Measurements from ENCODE around the gene BMERB1. TPM values are rescaled to one million over a fixed set of nuclear protein-coding genes. Genes with fewer than 3 reads are reported as not detected.

BMERB1 gene
- total RNA-seq, 2 donors from 2014 or later = 6.3 to 10.4 TPM

DNA sequence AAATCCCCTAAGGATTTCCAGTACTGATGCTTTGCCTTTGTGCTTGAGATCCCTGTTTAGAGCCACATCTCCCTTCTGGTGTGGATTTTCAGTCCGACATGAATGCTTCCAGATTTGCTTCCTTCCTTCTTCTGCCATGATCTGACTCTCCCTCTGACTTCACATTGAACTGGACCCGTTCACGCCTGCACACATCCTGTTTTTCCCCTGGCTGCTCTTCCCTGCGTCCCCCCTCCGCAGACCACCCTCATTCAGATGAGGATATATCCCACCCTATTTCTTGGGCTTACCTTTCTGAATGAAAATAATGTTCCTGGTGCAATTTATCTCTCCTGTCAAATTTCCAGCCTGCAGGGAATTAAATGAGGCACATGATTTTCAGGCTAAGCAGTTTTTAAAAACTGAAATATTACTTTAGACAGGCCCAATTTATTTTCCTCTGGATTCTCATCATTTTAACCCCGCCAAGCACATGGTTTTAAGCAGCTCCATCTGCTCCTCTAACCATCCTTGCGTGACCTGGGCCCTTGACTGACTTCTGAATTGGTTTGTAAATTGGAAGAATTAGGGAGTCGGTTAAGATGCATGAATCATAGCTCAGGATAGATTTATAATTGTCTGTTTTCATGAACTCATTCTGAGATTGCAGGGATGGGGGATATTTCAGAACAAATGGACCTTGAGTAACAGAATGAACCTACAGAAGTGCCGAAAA lies 59.2 kb downstream of the BMERB1 start:
- no peak for TF ChIP-seq CTCF (conservative IDR thresholded peaks at IDR 0.05)
- peaks cover 12% of the 10 kb centered on the region for H3K4me1 Mint-ChIP-seq
- Histone ChIP-seq H3K27me3 (ENCODE audit: control insufficient read depth, insufficient read depth, low read length, poor library complexity, severe bottlenecking) (no peaks in the 10 kb centered on the region), H3K4me1 (ENCODE audit: control insufficient read depth, insufficient read depth, low read length) (peaks cover under 1% of the 10 kb centered on the region), H3K9me3 (ENCODE audit: control insufficient read depth, low read length) (peaks cover 4% of the 10 kb centered on the region), H3K36me3 (ENCODE audit: control insufficient read depth, insufficient read depth, low read length) (no peaks in the 10 kb centered on the region), H3K9ac (ENCODE audit: extremely low read depth, low read length, poor library complexity, severe bottlenecking) (no peak overlapping the region), H3K4me3 (ENCODE audit: low read length) (no peak overlapping the region), H3K27ac (ENCODE audit: low read depth, low read length) (peak overlapping the region; percentile 57)
- DNase-seq = no peak
- H3K36me3 Mint-ChIP-seq (ENCODE audit: low read depth) = no peaks in the 10 kb centered on the region
- no peaks in the 10 kb centered on the region for H3K9me3 Mint-ChIP-seq
- 86 to 91% methylated on average over 4 to 9 of the region's 9 CpGs for WGBS, 2 experiments (ENCODE audit: insufficient coverage in 1 of 2, insufficient read length in 1 of 2)
- no peaks in the 10 kb centered on the region for H3K27me3 Mint-ChIP-seq (ENCODE audit: insufficient read depth)
- H3K4me3 Mint-ChIP-seq = no peak overlapping the region
- H3K27ac Mint-ChIP-seq = no peak overlapping the region

DNA sequence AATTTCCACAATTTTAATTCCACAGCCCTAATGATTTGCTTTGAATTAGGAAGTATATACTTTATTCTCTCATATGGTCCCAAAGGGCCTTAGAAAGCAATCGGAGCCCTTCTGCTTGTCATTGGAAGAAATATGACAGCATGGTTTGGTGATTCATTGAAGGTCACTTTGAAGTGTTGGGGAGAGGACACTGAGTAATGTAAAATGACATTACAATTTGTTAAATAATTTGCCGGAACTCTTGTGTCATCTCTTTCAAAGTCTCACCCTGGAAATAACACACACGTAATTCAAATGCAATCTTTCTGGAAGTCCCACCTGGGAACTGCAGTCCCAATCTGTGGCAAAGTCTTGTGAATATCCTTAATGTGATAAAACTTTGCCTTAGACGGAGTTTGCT lies 59.8 kb downstream of the BMERB1 start:
- Mint-ChIP-seq H3K27ac (no peak overlapping the region), H3K4me3 (no peak overlapping the region), H3K9me3 (no peaks in the 10 kb centered on the region), H3K4me1 (peaks cover 14% of the 10 kb centered on the region), H3K27me3 (ENCODE audit: insufficient read depth) (no peaks in the 10 kb centered on the region), H3K36me3 (ENCODE audit: low read depth) (no peaks in the 10 kb centered on the region)
- H3K4me3 ChIP-seq (ENCODE audit: low read length) = no peak overlapping the region
- peaks cover 2% of the 10 kb centered on the region for H3K4me1 ChIP-seq (ENCODE audit: control insufficient read depth, insufficient read depth, low read length)
- no peak for TF ChIP-seq CTCF (conservative IDR thresholded peaks at IDR 0.05)
- DNase-seq = no peak
- H3K27me3 ChIP-seq (ENCODE audit: control insufficient read depth, insufficient read depth, low read length, poor library complexity, severe bottlenecking) = no peaks in the 10 kb centered on the region
- H3K27ac ChIP-seq (ENCODE audit: low read depth, low read length) = no peak overlapping the region
- no peak overlapping the region for H3K9ac ChIP-seq (ENCODE audit: extremely low read depth, low read length, poor library complexity, severe bottlenecking)
- H3K9me3 ChIP-seq (ENCODE audit: control insufficient read depth, low read length) = peaks cover 4% of the 10 kb centered on the region
- 92 to 95% methylated on average over 3 to 4 of the region's 4 CpGs for WGBS, 2 experiments (ENCODE audit: insufficient coverage in 1 of 2, insufficient read length in 1 of 2)
- H3K36me3 ChIP-seq (ENCODE audit: control insufficient read depth, insufficient read depth, low read length) = no peaks in the 10 kb centered on the region

- H3K9ac ChIP-seq (ENCODE audit: extremely low read depth, low read length, poor library complexity, severe bottlenecking) = no peak overlapping the region
- Mint-ChIP-seq H3K4me3 (no peak overlapping the region), H3K36me3 (ENCODE audit: low read depth) (no peaks in the 10 kb centered on the region), H3K27me3 (ENCODE audit: insufficient read depth) (no peaks in the 10 kb centered on the region), H3K4me1 (peaks cover 14% of the 10 kb centered on the region), H3K27ac (no peak overlapping the region), H3K9me3 (no peaks in the 10 kb centered on the region)
- no peak for TF ChIP-seq CTCF (conservative IDR thresholded peaks at IDR 0.05)
- no peak overlapping the region for H3K27ac ChIP-seq (ENCODE audit: low read depth, low read length)
- no peak overlapping the region for H3K4me3 ChIP-seq (ENCODE audit: low read length)
- H3K9me3 ChIP-seq (ENCODE audit: control insufficient read depth, low read length) = peaks cover 4% of the 10 kb centered on the region
- WGBS, 2 experiments (ENCODE audit: insufficient coverage in 1 of 2, insufficient read length in 1 of 2) = 90 to 100% methylated on average over 2 of the region's 2 CpGs
- peaks cover 2% of the 10 kb centered on the region for H3K4me1 ChIP-seq (ENCODE audit: control insufficient read depth, insufficient read depth, low read length)
- no peaks in the 10 kb centered on the region for H3K27me3 ChIP-seq (ENCODE audit: control insufficient read depth, insufficient read depth, low read length, poor library complexity, severe bottlenecking)
- no peaks in the 10 kb centered on the region for H3K36me3 ChIP-seq (ENCODE audit: control insufficient read depth, insufficient read depth, low read length)
- no peak for DNase-seq
These were observed 61.5 kb downstream of the BMERB1 start for GRCh38 chr16:15495898-15496297.
